ENCODE measurements around the gene GMDS. TPM values are rescaled to one million over a fixed set of nuclear protein-coding genes. Genes with fewer than 3 reads are reported as not detected.

GMDS gene
- total and polyA plus RNA-seq, 7 donors, result 2.8 to 6.6 (median 4.7) TPM

GRCh38 chr6:1870251-1870650 lies 375.2 kb downstream of the GMDS start:
- no peaks in the 10 kb centered on the region for H3K9me3 ChIP-seq

GRCh38 chr6:1869769-1870168 lies 375.6 kb downstream of the GMDS start:
- no peaks in the 10 kb centered on the region for H3K36me3 ChIP-seq (ENCODE audit: insufficient read depth in 1 of 2, low read depth in 1 of 2)
- no peak overlapping the region for H3K27ac ChIP-seq
- intact Hi-C loops (cut with DNase I), result no loop called here
- peaks cover 0 to 3% (median 0%) of the 10 kb centered on the region in 3 donors for H3K27me3 ChIP-seq (ENCODE audit: insufficient read depth in 3 of 3, low read length in 2 of 3)
- WGBS, 3 donors, result 61 to 79% (median 63%) methylated on average over 6 of the region's 6 CpGs
- H3K4me3 ChIP-seq, result no peak overlapping the region
- H3K9me3 ChIP-seq, result no peaks in the 10 kb centered on the region
- peaks cover 13% of the 10 kb centered on the region for H3K4me1 ChIP-seq
- DNase-seq (no peak), ATAC-seq (no peak)
- TF ChIP-seq CTCF (IDR thresholded peaks at IDR 0.05), result no peak

More at GRCh38 chr6:1870251-1870650, 375.2 kb downstream of the GMDS start:
- no peak overlapping the region for H3K27ac ChIP-seq
- intact Hi-C loops (cut with DNase I), result no loop called here
- no peak for TF ChIP-seq CTCF (IDR thresholded peaks at IDR 0.05)
- no peak for DNase-seq
- ATAC-seq, result no peak
- H3K4me1 ChIP-seq, result peaks cover 13% of the 10 kb centered on the region
- no peaks in the 10 kb centered on the region for H3K36me3 ChIP-seq (ENCODE audit: insufficient read depth in 1 of 2, low read depth in 1 of 2)
- 89 to 91% (median 90%) methylated on average over 5 of the region's 5 CpGs for WGBS, 3 donors
- H3K27me3 ChIP-seq (ENCODE audit: insufficient read depth in 3 of 3, low read length in 2 of 3), result peaks cover 0 to 3% (median 0%) of the 10 kb centered on the region in 3 donors
- no peak overlapping the region for H3K4me3 ChIP-seq

GRCh38 chr6:1869308-1869707 lies 376.1 kb downstream of the GMDS start:
- WGBS, 3 donors, result 88 to 90% (median 89%) methylated on average over 3 of the region's 3 CpGs
- no peak overlapping the region for H3K27ac ChIP-seq

GRCh38 chr6:1868561-1869261 lies 376.7 kb downstream of the GMDS start:
- TF ChIP-seq CTCF (IDR thresholded peaks at IDR 0.05), result no peak
- no peaks in the 10 kb centered on the region for H3K36me3 ChIP-seq (ENCODE audit: insufficient read depth in 1 of 2, low read depth in 1 of 2)
- no peak for DNase-seq
- no peaks in the 10 kb centered on the region for H3K9me3 ChIP-seq
- H3K27ac ChIP-seq, result no peak overlapping the region
- H3K4me1 ChIP-seq, result peaks cover 13% of the 10 kb centered on the region
- peaks cover 0 to 3% (median 0%) of the 10 kb centered on the region in 3 donors for H3K27me3 ChIP-seq (ENCODE audit: insufficient read depth in 3 of 3, low read length in 2 of 3)
- ATAC-seq, result no peak
- intact Hi-C loops (cut with DNase I), result no loop called here
- H3K4me3 ChIP-seq, result no peak overlapping the region
- 96 to 99% (median 96%) methylated on average over 4 of the region's 4 CpGs for WGBS, 3 donors

More at GRCh38 chr6:1869308-1869707, 376.1 kb downstream of the GMDS start:
- Histone ChIP-seq H3K4me3 (no peak overlapping the region), H3K27me3 (ENCODE audit: insufficient read depth in 3 of 3, low read length in 2 of 3) (peaks cover 0 to 3% (median 0%) of the 10 kb centered on the region in 3 donors), H3K4me1 (peaks cover 13% of the 10 kb centered on the region), H3K36me3 (ENCODE audit: insufficient read depth in 1 of 2, low read depth in 1 of 2) (no peaks in the 10 kb centered on the region), H3K9me3 (no peaks in the 10 kb centered on the region)
- ATAC-seq (no peak), DNase-seq (no peak)
- no peak for TF ChIP-seq CTCF (IDR thresholded peaks at IDR 0.05)
- intact Hi-C loops (cut with DNase I), result no loop called here

Measured in psoas muscle (tissue), 8 donors.